GM19240 (cell line): ENCODE results near the gene DYRK4.

Experiments used
- DNase-seq: peaks from one replicate; pipeline ENCODE4 v3.0.0; 2011; ENCODE audit warnings: low spot score; ENCODE audit not compliant: insufficient read length

The DYRK4 gene

DNA sequence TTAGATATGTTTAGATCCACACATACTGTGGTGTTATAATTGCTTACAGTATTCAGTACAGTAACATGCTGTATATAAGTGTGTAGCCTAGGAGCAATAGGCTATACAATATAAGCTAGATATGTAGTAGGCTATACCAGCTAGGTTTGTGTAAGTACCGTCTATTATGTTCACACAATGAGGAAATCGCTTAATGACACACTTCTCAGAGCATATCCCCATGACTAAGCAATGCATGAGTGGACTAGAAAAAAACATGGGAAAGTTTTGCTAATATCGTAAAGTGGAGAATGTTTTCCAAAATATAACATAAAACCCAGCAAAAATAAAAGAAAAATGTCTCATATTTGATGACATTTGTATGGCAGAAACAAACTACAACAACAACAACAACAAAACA is 59.5 kb downstream of the DYRK4 start:
- no peak for DNase-seq

DNA sequence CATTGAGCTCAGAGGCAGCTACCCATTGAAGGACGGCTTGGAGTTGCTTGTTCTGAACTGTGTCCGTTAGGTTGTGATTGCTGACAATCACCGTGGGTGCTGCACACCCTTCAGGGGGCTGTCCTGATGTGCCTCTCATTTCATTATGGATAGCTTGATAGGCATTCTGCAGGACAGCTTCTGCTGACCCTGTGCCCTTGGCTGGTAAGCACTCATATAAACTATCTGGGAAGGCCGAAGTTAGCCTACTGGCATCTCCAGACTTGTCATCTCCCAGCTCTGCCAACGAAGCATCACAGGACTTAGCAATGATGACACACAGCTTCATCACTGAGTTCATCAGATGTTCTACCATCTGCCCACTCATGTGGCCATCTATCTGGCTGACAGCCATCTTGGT is 64.5 kb downstream of the DYRK4 start:
- no peak for DNase-seq

DNA sequence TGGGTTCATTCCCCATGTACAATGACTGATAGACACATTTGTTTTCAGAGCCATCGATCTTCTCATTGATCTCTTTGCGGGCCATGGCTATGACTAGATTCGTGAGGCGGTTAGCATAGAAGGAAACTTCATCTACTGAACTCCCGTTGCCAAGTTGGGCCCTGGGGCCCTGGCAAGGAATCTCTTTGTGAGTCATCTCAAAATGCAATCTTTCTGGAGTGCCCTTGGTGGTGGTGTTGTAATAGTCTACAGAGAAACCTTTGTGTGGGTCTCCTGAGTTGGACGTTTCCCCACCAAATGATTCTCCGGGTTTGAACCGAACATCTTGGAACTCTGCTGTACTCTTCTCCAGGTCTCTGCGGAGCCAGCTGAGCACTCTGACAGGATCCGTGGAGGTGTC is 66.4 kb downstream of the DYRK4 start:
- DNase-seq, result no peak

DNA sequence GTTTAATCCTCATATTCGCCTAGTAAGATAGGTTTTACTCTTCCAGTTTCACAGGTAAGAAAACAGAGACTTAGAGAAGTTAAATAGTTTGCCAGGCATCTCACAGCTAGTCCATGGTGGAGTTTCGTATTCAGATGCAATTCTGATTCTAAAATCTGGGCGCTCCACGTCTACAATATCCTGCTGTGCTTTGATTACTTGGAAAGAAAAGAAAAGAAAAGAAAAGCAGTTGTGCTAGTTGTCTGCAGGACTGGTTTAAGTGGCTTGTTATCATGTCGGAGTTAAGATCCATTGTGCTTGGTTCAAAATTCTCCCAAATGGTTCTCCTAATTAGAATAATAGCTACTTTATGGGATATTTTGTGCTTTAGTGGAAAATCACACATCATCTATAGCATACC is 68.3 kb downstream of the DYRK4 start:
- DNase-seq, result no peak

DNA sequence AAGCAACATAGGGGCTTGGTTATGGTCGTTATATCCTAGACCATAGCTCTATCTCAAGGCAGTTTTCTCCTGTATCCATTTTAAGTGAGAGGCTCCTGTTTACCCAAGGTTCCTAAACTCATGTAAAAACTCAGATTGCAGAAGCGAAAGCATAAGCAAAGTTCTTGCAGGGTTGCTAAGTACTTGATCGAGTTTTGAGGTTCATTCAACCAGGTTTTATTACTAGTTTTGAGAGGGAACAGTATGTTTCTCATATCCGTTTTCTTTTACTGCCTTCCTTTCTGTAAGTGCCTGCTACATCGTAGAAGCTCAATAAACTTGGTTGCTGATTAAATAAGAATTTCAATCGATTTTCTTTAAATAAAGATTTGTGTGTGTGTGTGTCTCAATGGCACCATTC is 81.7 kb downstream of the DYRK4 start:
- no peak for DNase-seq

DNA sequence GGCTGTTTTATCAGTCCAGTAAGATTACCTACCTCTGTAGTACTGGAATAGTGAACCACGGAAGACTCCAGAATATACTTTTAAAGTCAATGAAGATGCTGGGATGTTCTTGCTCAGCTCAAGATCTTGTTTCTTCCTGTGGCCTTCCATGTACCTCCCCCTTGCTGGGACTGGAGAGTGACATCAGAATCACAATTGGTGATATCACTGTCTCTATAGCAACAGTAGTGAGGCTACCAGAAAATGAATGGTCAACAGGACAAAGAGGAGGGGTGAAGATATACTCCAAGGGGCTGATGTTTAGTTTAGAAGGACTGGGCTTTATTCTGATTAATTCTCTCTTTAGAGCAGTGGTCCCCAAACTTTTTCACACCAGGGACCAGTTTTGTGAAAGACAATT is 83.0 kb downstream of the DYRK4 start:
- no peak for DNase-seq

DNA sequence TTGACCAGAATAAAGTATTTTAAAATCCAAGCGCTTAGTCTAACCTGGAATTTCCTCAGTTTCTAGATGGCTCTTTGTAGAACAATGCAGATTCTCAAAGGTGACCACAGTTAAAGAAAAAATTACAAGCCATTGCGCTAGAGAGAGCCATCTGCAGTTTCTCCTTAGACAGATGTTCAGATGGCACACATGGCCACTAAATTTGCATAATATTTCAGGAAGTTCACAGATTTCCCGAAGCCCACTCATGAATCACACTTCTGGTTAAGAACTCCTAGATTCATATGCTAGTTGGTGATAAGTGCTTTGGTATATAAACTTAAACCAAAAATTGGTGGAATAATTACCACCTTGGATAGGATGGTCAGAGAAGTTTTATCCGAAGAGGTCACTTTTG is 86.1 kb downstream of the DYRK4 start:
- DNase-seq, result no peak

DNA sequence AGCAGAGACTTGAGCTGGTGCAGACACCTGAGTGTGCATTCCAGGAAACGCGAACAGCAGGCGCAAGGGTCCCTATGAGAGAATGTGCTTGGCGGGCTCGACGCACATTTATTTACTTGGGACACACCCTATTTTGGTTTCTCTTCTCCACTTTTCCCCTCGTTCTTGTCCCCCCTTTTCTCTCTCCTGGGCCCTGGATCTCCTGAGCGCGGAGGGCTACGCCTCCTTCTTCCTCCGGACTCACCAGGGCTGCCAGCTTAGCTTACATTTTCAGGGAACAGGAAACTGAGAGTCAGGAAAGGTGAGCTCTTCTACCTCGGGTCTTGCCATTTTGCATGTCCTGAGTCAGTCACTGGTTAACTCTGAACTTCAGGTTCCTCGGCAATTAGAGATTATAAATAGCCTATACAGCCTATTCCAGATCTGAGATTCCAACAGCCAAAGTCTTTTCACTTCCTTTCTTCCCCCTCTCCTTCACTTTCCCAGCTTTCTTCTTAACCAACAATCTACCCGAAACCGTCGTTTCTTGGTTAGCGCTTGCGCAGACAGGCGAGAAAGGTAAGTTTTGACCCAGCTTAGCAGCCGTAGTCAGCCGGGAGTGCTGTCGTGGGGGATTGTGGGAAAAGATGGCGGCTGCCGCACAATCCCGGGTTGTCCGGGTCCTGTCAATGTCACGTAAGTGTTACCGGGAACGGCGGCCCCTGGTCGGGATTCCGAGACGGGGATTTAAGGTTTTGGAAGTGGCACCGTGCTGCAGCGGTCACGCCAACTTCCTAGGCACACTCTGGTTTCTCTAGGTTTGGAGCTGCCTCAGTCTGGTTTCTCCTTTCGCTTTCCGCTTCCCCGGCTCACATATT is 86.7 kb downstream of the DYRK4 start, which contains the start of the genes AKAP3 and NDUFA9:
Gene AKAP3, minus strand, starts transcription at position 551 of the 857 bp plus-strand sequence. CDS start 10,855 bp downstream, outside the sequence.
Gene NDUFA9, plus strand, starts transcription at position 614 of the 857 bp plus-strand sequence. Its CDS starts 13 bp downstream, at position 627.
- peak; percentile 64 for DNase-seq

DNA sequence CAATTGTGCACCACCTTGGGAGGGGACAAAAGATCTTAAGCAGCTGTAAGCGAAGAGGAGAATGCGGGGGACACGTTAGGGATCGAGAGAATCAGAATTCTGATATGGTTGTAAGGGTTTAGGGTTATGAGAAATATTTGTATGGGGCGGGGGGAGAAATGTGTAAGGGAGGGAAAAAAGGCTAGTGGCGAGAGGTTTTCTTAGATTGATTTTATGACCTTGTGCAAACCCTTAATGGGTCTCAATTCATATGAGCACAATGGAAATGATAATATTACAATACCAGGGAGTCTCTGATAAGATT is 87.3 kb downstream of the DYRK4 start:
- no peak for DNase-seq

DNA sequence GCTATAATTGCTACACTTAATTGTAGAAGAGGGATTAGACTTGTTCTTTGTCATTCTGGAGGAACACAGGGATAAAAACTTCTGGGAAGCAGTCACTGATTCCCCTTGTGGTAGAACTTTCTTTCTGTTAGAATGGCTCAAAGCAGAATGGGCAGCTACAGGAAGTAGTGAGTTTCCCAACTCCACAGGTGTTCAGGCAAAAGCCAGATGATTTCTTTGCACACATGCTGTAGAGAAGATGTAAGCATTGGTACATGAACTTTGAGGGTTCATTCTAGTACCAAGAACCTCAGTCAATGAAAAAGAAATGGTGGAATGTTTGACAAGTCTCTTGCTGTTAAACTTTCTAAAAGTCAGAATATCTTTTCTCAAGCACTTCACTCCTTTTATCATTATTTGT is 91.2 kb downstream of the DYRK4 start:
- DNase-seq, result no peak

DNA sequence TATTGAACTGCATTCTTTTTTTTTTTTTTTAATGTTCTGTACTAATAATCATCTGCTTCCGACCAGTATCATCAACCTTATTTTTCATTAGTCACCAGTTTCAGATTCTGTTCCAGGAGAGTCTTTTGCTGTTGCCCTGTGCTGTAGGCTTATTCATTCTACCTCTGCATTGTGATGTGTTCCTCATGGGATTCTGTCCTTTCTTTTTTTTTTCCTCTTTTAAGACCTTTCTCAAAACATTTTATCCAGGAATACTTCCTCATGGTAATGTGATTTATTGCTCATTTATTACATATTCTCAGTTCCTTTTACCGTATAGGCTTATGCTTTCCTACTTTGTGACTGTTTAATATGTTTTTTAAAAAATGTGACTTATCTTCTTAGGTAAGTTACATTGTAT is 91.7 kb downstream of the DYRK4 start:
- DNase-seq, result no peak
